IMR-90 (cell line): ENCODE measurements around the gene AJAP1. TPM values are rescaled to one million over a fixed set of nuclear protein-coding genes. Genes with fewer than 3 reads are reported as not detected.

Source experiments
- ATAC-seq: fragments of 200-7000 bp; cut with Tn5 transposase; 2 replicates; pipeline ENCODE4 v1.9.1; 2020; ENCODE audit warnings: low read depth, mild to moderate bottlenecking, moderate library complexity
- BruUV-seq: library from RNA; stranded (reverse); fragments of 400-500 nt; replicated peaks from 2 replicates; lab custom pipeline; 2021; lab: Mats Ljungman, UMichigan
- CTCF ChIA-PET: fragments of 300-600 bp; formaldehyde crosslinking; extraction: SDS; loops from one replicate; lab custom pipeline; 2021; ENCODE audit warnings: antibody characterized with exemption; lab: Yijun Ruan, JAX
- POLR2A ChIA-PET: fragments of 300-600 bp; sonication (Branson Sonifier 250); formaldehyde crosslinking; loops from one replicate; lab custom pipeline; 2022; ENCODE audit warnings: antibody characterized with exemption; ENCODE audit not compliant: unreplicated experiment; lab: Charles Lee
- DNase-seq: peaks from one replicate; pipeline ENCODE4 v3.0.0; 2013
- H2AFZ ChIP-seq: replicated peaks from 2 replicates; pipeline ENCODE3; 2013; ENCODE audit warnings: low read length, mild to moderate bottlenecking; ENCODE audit not compliant: poor library complexity
- H2AK5ac ChIP-seq: 2 replicates; pipeline ENCODE4 v1.6.1; 2013; ENCODE audit warnings: low read depth, low read length, inconsistent platforms
- H2AK9ac ChIP-seq: replicated peaks from 2 replicates; pipeline ENCODE3; 2013; ENCODE audit warnings: mild to moderate bottlenecking, low read depth, low read length, moderate library complexity; ENCODE audit not compliant: poor library complexity
- H2BK120ac ChIP-seq: 2 replicates; pipeline ENCODE4 v1.6.1; 2013; ENCODE audit warnings: low read depth, low read length, inconsistent platforms
- H2BK15ac ChIP-seq: 3 replicates; pipeline ENCODE4 v1.6.1; 2013; ENCODE audit warnings: low read depth, low read length, inconsistent platforms
- H2BK20ac ChIP-seq: 2 replicates; pipeline ENCODE4 v1.6.1; 2013; ENCODE audit warnings: low read depth, mild to moderate bottlenecking, inconsistent platforms, low read length, moderate library complexity
- H2BK5ac ChIP-seq: 2 replicates; pipeline ENCODE4 v1.6.1; 2013; ENCODE audit warnings: mild to moderate bottlenecking, low read depth, low read length, inconsistent platforms; ENCODE audit not compliant: poor library complexity, severe bottlenecking
- H3K14ac ChIP-seq: replicated peaks from 2 replicates; pipeline ENCODE4 v1.6.1; 2013; ENCODE audit warnings: low read depth, low read length, inconsistent platforms
- H3K18ac ChIP-seq: 2 replicates; pipeline ENCODE4 v1.6.1; 2013; ENCODE audit warnings: low read depth, low read length, control low read depth
- H3K23ac ChIP-seq: 2 replicates; pipeline ENCODE4 v1.6.1; 2013; ENCODE audit warnings: low read depth, low read length, inconsistent platforms
- H3K27ac ChIP-seq: 2 replicates; pipeline ENCODE4 v1.5.1; 2013; ENCODE audit warnings: mild to moderate bottlenecking, control low read depth, low read length; ENCODE audit not compliant: insufficient read depth
- H3K27me3 ChIP-seq: 2 replicates; pipeline ENCODE4 v1.6.1; 2013; ENCODE audit warnings: low read length; ENCODE audit not compliant: control insufficient read depth, insufficient read depth
- H3K36me3 ChIP-seq: 2 replicates; pipeline ENCODE4 v1.6.1; 2013; ENCODE audit warnings: low read length, mixed read lengths; ENCODE audit not compliant: control insufficient read depth, insufficient read depth
- H3K4ac ChIP-seq: 2 replicates; pipeline ENCODE4 v1.6.1; 2013; ENCODE audit warnings: low read depth, low read length, inconsistent platforms
- H3K4me1 ChIP-seq: 2 replicates; pipeline ENCODE4 v1.6.1; 2013; ENCODE audit warnings: low read length, mixed read lengths; ENCODE audit not compliant: control insufficient read depth, insufficient read depth
- H3K4me2 ChIP-seq: 2 replicates; pipeline ENCODE4 v1.6.1; 2013; ENCODE audit warnings: low read depth, mild to moderate bottlenecking, control low read depth, low read length, moderate library complexity
- H3K4me3 ChIP-seq: 2 replicates; pipeline ENCODE4 v1.5.1; 2013; ENCODE audit warnings: low read depth, mild to moderate bottlenecking, control low read depth, low read length, moderate library complexity; ENCODE audit not compliant: insufficient read depth
- H3K56ac ChIP-seq: 2 replicates; pipeline ENCODE4 v1.6.1; 2013; ENCODE audit warnings: low read length, inconsistent platforms; ENCODE audit not compliant: insufficient read depth; ENCODE audit errors: extremely low read depth
- H3K79me1 ChIP-seq, 2 experiments: 2 replicates each; pipeline ENCODE4 v1.6.1; 2013; ENCODE audit warnings: low read length in 2 of 2, inconsistent platforms in 1 of 2, low read depth in 1 of 2
- H3K9ac ChIP-seq: 2 replicates; pipeline ENCODE4 v1.6.1; 2013; ENCODE audit warnings: low read depth, low read length, control low read depth
- H3K9me1 ChIP-seq: 2 replicates; pipeline ENCODE4 v1.6.1; 2013; ENCODE audit warnings: low read length, inconsistent platforms; ENCODE audit not compliant: insufficient read depth
- H3K9me3 ChIP-seq: 2 replicates; pipeline ENCODE4 v1.6.1; 2013; ENCODE audit warnings: low read length; ENCODE audit not compliant: control insufficient read depth, insufficient read depth
- H4K20me1 ChIP-seq: 2 replicates; pipeline ENCODE4 v1.6.1; 2013; ENCODE audit warnings: low read length, inconsistent platforms; ENCODE audit not compliant: insufficient read depth
- H4K5ac ChIP-seq: 2 replicates; pipeline ENCODE4 v1.6.1; 2013; ENCODE audit warnings: mild to moderate bottlenecking, low read depth, low read length, control low read depth
- H4K8ac ChIP-seq, 2 experiments: 2 replicates each; pipeline ENCODE4 v1.6.1; 2013; ENCODE audit warnings: low read depth in 2 of 2, low read length in 2 of 2, control low read depth in 1 of 2, inconsistent platforms in 1 of 2
- H4K91ac ChIP-seq: 2 replicates; pipeline ENCODE4 v1.6.1; 2013; ENCODE audit warnings: low read depth, low read length, inconsistent platforms; ENCODE audit not compliant: insufficient read depth
- BHLHE40 ChIP-seq: fragments of 150-350 bp; IDR thresholded peaks from 2 replicates; pipeline ENCODE4 v1.6.1; 2016; ENCODE audit warnings: mild to moderate bottlenecking, low read depth, low read length
- CEBPB ChIP-seq: IDR thresholded peaks from 2 replicates; pipeline ENCODE4 v1.6.1; 2012; ENCODE audit warnings: low read depth, low read length, improper control_type of control experiment
- CHD1 ChIP-seq: IDR thresholded peaks from 2 replicates; pipeline ENCODE4 v1.6.1; 2012; ENCODE audit warnings: low read depth, low read length, improper control_type of control experiment
- FOS ChIP-seq: fragments of 150-350 bp; IDR thresholded peaks from 2 replicates; pipeline ENCODE4 v1.6.1; 2016; ENCODE audit warnings: low read depth, low read length
- MAFK ChIP-seq: IDR thresholded peaks from 2 replicates; pipeline ENCODE4 v1.6.1; 2012; ENCODE audit warnings: low read depth, low read length, improper control_type of control experiment
- MAZ ChIP-seq: IDR thresholded peaks from 2 replicates; pipeline ENCODE4 v1.6.1; 2012; ENCODE audit warnings: low read depth, mild to moderate bottlenecking, low read length, improper control_type of control experiment, moderate library complexity, borderline replicate concordance
- MXI1 ChIP-seq: IDR thresholded peaks from 2 replicates; pipeline ENCODE4 v1.6.1; 2012; ENCODE audit warnings: low read depth, mild to moderate bottlenecking, low read length, moderate library complexity, borderline replicate concordance
- NFE2L2 ChIP-seq: fragments of 150-350 bp; IDR thresholded peaks from 2 replicates; pipeline ENCODE4 v1.6.1; 2016; ENCODE audit warnings: low read depth, mild to moderate bottlenecking, low read length
- POLR2A ChIP-seq: IDR thresholded peaks from 2 replicates; pipeline ENCODE4 v1.6.1; 2012; ENCODE audit warnings: mild to moderate bottlenecking, low read depth, low read length
- RAD21 ChIP-seq: IDR thresholded peaks from 2 replicates; pipeline ENCODE4 v1.6.1; 2012; ENCODE audit warnings: low read length, improper control_type of control experiment
- RCOR1 ChIP-seq: IDR thresholded peaks from 2 replicates; pipeline ENCODE4 v1.6.1; 2012; ENCODE audit warnings: mild to moderate bottlenecking, low read length, improper control_type of control experiment; ENCODE audit not compliant: insufficient replicate concordance
- RFX5 ChIP-seq: IDR thresholded peaks from 2 replicates; pipeline ENCODE4 v1.8.0; 2012; ENCODE audit warnings: low read depth, mild to moderate bottlenecking, low read length, moderate library complexity
- SMC3 ChIP-seq: fragments of 150-350 bp; IDR thresholded peaks from 2 replicates; pipeline ENCODE4 v1.6.1; 2016; ENCODE audit warnings: low read depth, mild to moderate bottlenecking, antibody characterized with exemption, low read length, moderate library complexity
- WGBS, 2 experiments: methylation state at CpG; one replicate each; pipeline versions ENCODE4 v1.1.5 to v1.1.7; 2013; ENCODE audit warnings: missing lambda C conversion rate in 2 of 2; ENCODE audit not compliant: insufficient read length in 1 of 2; ENCODE audit errors: extremely low coverage in 2 of 2; 5-methylcytosine and 5-hydroxymethylcytosine counted together
- dilution Hi-C: fragments of 300-500 bp; cut with HindIII; formaldehyde crosslinking; loops from one replicate; pipeline ENCODE4 v1.14.3; 2018; ENCODE audit warnings: low sequenced_read_pairs; ENCODE audit not compliant: unreplicated experiment
- in situ Hi-C: fragments of 300-500 bp; cut with MboI; formaldehyde crosslinking; loops from 3 replicates; pipeline ENCODE4 v1.14.3; 2019; ENCODE audit warnings: low sequenced_read_pairs, inconsistent platforms, mixed read lengths
- intact Hi-C: fragments of 100-400 bp; cut with micrococcal nuclease; formaldehyde crosslinking; loops from 2 replicates; pipeline ENCODE4 v1.10.0; 2022
- polyA plus RNA-seq, 3 experiments: library from polyadenylated mRNA; depleted of rRNA; stranded (reverse); fragments of >200 nt; gene quantifications; 2 replicates each; pipeline ENCODE4 v1.2.3, GENCODE V29; 2012; ENCODE audit warnings: low replicate concordance in 1 of 3
- total RNA-seq: library from RNA; depleted of rRNA; stranded (reverse); fragments of >200 nt; gene quantifications from 2 replicates; pipeline ENCODE4 v1.2.3, GENCODE V29; 2012
- TF ChIP-seq, protein P1 (sequence below): fragments of 150-350 bp; IDR thresholded peaks from 2 replicates; pipeline ENCODE4 v1.6.1; 2017; ENCODE audit warnings: mild to moderate bottlenecking, antibody characterized with exemption, low read length, low read depth
- TF ChIP-seq, protein P2 (sequence below): conservative IDR thresholded peaks from 2 replicates; pipeline ENCODE4 v1.5.1; 2012; ENCODE audit warnings: mild to moderate bottlenecking, low read depth, low read length, improper control_type of control experiment
- TF ChIP-seq, protein P3 (sequence below): fragments of 150-350 bp; IDR thresholded peaks from 2 replicates; pipeline ENCODE4 v1.6.1; 2016; ENCODE audit warnings: low read depth, mild to moderate bottlenecking, low read length, moderate library complexity, borderline replicate concordance

The AJAP1 gene
- total and polyA plus RNA-seq, 2 of the 4 experiments (the other 2 are of a cell fraction), result under 0.01 to 0.02 TPM

DNA sequence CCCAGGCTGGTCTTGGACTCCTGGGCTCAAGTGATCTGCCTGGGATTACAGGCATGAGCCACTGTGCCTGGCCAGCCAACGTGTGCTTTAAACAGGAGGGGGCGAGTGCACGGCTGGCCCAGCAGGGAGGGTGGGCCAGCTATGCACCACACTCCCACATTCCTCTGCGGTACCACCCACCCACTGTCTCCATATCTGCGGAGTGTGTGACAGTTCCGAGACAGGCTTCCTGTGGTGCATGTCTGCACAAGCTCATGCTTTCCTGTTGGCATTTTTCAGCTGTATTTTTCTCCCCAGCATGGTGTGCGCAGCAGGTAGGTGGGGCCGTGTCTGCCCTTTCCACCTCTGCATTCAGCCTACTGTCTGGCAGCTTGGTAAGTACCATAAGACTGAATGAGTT is 183.3 kb downstream of the AJAP1 start:
- H2BK20ac ChIP-seq, result no peak overlapping the region
- no peak overlapping the region for H3K14ac ChIP-seq
- 100% methylated on average over 1 of the region's 8 CpGs; no CpG with 5 or more reads in 1 of the 2 experiments for WGBS, 2 experiments
- no peak overlapping the region for H3K23ac ChIP-seq
- no peak overlapping the region for H3K27ac ChIP-seq
- H2BK5ac ChIP-seq, result no peak overlapping the region
- no peaks in the 10 kb centered on the region for H4K20me1 ChIP-seq
- intact Hi-C loops (no loop called here), dilution Hi-C loops (no loop called here), in situ Hi-C loops (no loop called here)
- H3K4me3 ChIP-seq, result no peak overlapping the region
- no peak overlapping the region for H2BK120ac ChIP-seq
- no peaks in the 10 kb centered on the region for H3K9me1 ChIP-seq
- H3K9ac ChIP-seq, result no peak overlapping the region
- H4K91ac ChIP-seq, result no peak overlapping the region
- H3K56ac ChIP-seq, result no peak overlapping the region
- H3K4me1 ChIP-seq, result no peaks in the 10 kb centered on the region
- H2AFZ ChIP-seq, result no peak overlapping the region
- no peak overlapping the region for H2BK15ac ChIP-seq
- no peak overlapping the region for H3K4ac ChIP-seq
- H3K9me3 ChIP-seq, result peaks cover 30% of the 10 kb centered on the region
- H3K79me1 ChIP-seq, result no peaks in the 10 kb centered on the region
- H3K18ac ChIP-seq, result no peak overlapping the region
- no peak overlapping the region for H4K8ac ChIP-seq
- ATAC-seq (no peak), DNase-seq (no peak)
- TF ChIP-seq, protein P1, sequence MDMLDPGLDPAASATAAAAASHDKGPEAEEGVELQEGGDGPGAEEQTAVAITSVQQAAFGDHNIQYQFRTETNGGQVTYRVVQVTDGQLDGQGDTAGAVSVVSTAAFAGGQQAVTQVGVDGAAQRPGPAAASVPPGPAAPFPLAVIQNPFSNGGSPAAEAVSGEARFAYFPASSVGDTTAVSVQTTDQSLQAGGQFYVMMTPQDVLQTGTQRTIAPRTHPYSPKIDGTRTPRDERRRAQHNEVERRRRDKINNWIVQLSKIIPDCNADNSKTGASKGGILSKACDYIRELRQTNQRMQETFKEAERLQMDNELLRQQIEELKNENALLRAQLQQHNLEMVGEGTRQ, result no peak
- TF ChIP-seq NFE2L2 (no peak), BHLHE40 (no peak), CHD1 (no peak), MXI1 (no peak), CEBPB (no peak), MAFK (no peak), MAZ (no peak), POLR2A (no peak), FOS (no peak), RFX5 (no peak), SMC3 (no peak), RCOR1 (no peak), RAD21 (no peak)
- TF ChIP-seq, protein P2, sequence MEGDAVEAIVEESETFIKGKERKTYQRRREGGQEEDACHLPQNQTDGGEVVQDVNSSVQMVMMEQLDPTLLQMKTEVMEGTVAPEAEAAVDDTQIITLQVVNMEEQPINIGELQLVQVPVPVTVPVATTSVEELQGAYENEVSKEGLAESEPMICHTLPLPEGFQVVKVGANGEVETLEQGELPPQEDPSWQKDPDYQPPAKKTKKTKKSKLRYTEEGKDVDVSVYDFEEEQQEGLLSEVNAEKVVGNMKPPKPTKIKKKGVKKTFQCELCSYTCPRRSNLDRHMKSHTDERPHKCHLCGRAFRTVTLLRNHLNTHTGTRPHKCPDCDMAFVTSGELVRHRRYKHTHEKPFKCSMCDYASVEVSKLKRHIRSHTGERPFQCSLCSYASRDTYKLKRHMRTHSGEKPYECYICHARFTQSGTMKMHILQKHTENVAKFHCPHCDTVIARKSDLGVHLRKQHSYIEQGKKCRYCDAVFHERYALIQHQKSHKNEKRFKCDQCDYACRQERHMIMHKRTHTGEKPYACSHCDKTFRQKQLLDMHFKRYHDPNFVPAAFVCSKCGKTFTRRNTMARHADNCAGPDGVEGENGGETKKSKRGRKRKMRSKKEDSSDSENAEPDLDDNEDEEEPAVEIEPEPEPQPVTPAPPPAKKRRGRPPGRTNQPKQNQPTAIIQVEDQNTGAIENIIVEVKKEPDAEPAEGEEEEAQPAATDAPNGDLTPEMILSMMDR, result no peak
- TF ChIP-seq, protein P3, sequence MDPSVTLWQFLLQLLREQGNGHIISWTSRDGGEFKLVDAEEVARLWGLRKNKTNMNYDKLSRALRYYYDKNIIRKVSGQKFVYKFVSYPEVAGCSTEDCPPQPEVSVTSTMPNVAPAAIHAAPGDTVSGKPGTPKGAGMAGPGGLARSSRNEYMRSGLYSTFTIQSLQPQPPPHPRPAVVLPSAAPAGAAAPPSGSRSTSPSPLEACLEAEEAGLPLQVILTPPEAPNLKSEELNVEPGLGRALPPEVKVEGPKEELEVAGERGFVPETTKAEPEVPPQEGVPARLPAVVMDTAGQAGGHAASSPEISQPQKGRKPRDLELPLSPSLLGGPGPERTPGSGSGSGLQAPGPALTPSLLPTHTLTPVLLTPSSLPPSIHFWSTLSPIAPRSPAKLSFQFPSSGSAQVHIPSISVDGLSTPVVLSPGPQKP, result no peak
- CTCF ChIA-PET, result no interaction called here
- H2AK5ac ChIP-seq, result no peak overlapping the region
- POLR2A ChIA-PET, result no interaction called here
- no TSS peak for BruUV-seq
- no peak overlapping the region for H2AK9ac ChIP-seq
- H3K27me3 ChIP-seq, result no peaks in the 10 kb centered on the region
- H4K5ac ChIP-seq, result no peak overlapping the region
- H3K36me3 ChIP-seq, result no peaks in the 10 kb centered on the region
- H3K4me2 ChIP-seq, result no peak overlapping the region
